NT2/D1 (cell line): ENCODE results near the gene WDR82.

ENCODE experiments used
- SUZ12 ChIP-seq: IDR thresholded peaks from 2 replicates; pipeline ENCODE4 v1.6.1; 2011; ENCODE audit not compliant: insufficient read length, insufficient read depth; ENCODE audit errors: extremely low read depth
- YY1 ChIP-seq: IDR thresholded peaks from 2 replicates; pipeline ENCODE4 v1.6.1; 2011; ENCODE audit not compliant: insufficient read length, insufficient read depth
- ZNF274 ChIP-seq: IDR thresholded peaks from 2 replicates; pipeline ENCODE4 v1.6.1; 2011; ENCODE audit warnings: mild to moderate bottlenecking, low read depth, low read length

- TF ChIP-seq YY1 (no peak), ZNF274 (no peak), SUZ12 (no peak)
These were observed 44.0 kb upstream of the WDR82 start for GRCh38 chr3:52322466-52322865.
